ENCODE results near the gene LPP. TPM values are rescaled to one million over a fixed set of nuclear protein-coding genes. Genes with fewer than 3 reads are reported as not detected.

Gene LPP
- total RNA-seq, 1 donor from 2014 or later: 54.9 TPM

GRCh38 chr3:188217726-188218125 lies 63.8 kb downstream of the LPP start:
- intact Hi-C loops (cut with micrococcal nuclease): no loop called here

GRCh38 chr3:188218603-188219002 lies 64.6 kb downstream of the LPP start:
- intact Hi-C loops (cut with micrococcal nuclease): no loop called here

DNA sequence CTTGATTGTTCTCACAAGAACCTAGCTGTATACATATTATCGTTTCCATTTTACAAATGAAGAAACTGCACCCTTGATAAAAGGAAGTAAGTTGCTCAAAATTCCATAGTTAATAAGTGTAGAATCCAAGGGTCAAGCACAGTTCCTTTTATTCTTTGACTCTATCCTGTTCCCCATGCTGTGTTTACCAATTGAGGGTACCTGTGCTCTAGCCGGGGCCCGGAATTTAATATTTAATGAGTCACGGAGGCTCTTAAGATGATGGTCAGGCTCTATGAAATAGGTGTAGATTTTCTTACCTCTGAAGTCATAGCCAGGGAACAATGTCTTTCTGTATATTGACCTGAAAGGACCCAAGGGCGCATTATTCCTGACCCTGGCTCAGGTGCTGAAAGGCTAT lies 65.2 kb downstream of the LPP start:
- intact Hi-C loops (cut with micrococcal nuclease): no loop called here

DNA sequence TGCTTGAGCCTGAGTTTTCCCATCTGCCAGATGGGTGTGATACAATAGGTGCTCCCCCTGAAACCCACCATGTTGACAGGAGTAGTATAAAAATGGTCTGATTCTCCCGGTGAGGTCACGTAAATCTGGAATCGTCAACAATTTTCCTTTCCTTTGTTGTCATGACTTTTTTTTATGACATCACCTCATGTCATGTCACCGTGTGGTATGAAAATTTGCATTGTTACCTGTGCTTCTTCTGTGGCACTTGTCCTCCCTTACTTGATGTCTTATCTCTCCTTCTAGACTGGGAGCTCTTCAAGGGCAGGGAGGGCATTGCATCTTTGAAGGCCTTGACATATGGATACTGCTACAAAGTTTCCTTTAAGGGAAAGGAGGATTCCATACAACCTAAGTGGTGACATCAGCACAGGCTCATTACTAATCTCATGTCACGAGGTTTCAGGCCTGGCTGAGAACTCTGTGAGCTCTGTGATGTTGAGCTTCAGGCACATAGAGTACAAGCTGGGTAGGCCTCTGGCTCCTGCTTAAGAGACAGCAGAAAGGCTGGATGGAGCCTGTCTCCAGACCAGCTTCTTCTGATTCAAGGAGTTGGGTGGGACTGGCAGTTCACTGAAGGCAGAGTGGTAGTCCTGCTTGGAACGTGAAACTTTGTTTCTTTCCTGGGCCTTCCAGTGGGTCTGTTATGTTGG lies 66.3 kb downstream of the LPP start:
- intact Hi-C loops (cut with micrococcal nuclease): no loop called here

- intact Hi-C loops (cut with micrococcal nuclease): no loop called here
Measured at GRCh38 chr3:188220988-188221818, 67.2 kb downstream of the LPP start.

GRCh38 chr3:188223936-188224335 lies 70.0 kb downstream of the LPP start:
- intact Hi-C loops (cut with micrococcal nuclease): no loop called here

- intact Hi-C loops (cut with micrococcal nuclease): no loop called here
Measured at GRCh38 chr3:188227442-188227841, 73.5 kb downstream of the LPP start.

- intact Hi-C loops (cut with micrococcal nuclease): no loop called here
Measured at GRCh38 chr3:188229177-188229576, 75.2 kb downstream of the LPP start.

GRCh38 chr3:188229726-188230125 lies 75.8 kb downstream of the LPP start:
- intact Hi-C loops (cut with micrococcal nuclease): no loop called here

- intact Hi-C loops (cut with micrococcal nuclease): no loop called here
Measured at GRCh38 chr3:188230962-188231361, 77.0 kb downstream of the LPP start.

DNA sequence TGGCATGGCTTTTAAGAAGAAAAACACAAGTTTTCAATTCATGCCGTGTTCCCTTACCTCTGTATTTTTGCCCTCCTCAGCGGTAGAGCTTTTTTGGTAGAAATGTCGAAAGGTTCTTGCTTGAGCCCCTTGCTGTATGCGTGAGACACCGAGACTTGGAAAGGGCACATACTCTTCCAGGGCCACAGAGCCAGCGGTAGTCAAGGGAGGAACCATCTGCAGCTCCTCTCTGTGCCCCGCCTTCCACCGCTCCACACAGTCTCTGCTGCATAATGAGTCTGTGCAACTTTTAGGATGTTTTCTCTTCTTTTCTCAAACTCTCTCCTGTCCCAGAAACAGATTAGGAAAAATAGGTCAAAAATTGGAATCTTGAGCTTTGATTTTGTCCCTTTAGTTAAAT lies 77.5 kb downstream of the LPP start:
- intact Hi-C loops (cut with micrococcal nuclease): no loop called here

GRCh38 chr3:188232656-188233055 lies 78.7 kb downstream of the LPP start:
- intact Hi-C loops (cut with micrococcal nuclease): no loop called here

- intact Hi-C loops (cut with micrococcal nuclease): no loop called here
Measured at GRCh38 chr3:188233320-188233719, 79.4 kb downstream of the LPP start.

DNA sequence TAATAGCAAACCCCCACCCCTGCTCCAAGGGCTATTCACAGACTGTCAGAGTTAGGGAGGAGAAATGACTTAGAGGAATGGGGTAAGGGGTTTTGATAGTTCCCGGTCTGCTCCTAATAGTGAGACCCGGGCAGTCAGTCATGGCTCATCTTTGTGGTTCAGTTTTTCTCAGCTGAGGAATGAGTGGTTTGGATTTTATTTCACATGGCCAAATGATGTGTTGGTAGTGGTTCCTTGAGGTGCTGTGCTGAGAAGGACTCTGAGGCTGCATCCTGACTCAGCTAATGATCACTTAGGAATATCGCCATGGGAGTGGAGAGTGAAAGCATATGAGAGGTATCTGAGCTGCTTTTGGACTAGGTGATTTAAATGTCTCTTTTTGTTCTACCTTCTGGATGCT lies 80.2 kb downstream of the LPP start:
- intact Hi-C loops (cut with micrococcal nuclease): no loop called here

- intact Hi-C loops (cut with micrococcal nuclease): no loop called here
Measured at GRCh38 chr3:188236271-188236670, 82.3 kb downstream of the LPP start.

GRCh38 chr3:188239035-188239434 lies 85.1 kb downstream of the LPP start:
- intact Hi-C loops (cut with micrococcal nuclease): no loop called here

GRCh38 chr3:188239577-188239976 lies 85.6 kb downstream of the LPP start:
- intact Hi-C loops (cut with micrococcal nuclease): no loop called here

DNA sequence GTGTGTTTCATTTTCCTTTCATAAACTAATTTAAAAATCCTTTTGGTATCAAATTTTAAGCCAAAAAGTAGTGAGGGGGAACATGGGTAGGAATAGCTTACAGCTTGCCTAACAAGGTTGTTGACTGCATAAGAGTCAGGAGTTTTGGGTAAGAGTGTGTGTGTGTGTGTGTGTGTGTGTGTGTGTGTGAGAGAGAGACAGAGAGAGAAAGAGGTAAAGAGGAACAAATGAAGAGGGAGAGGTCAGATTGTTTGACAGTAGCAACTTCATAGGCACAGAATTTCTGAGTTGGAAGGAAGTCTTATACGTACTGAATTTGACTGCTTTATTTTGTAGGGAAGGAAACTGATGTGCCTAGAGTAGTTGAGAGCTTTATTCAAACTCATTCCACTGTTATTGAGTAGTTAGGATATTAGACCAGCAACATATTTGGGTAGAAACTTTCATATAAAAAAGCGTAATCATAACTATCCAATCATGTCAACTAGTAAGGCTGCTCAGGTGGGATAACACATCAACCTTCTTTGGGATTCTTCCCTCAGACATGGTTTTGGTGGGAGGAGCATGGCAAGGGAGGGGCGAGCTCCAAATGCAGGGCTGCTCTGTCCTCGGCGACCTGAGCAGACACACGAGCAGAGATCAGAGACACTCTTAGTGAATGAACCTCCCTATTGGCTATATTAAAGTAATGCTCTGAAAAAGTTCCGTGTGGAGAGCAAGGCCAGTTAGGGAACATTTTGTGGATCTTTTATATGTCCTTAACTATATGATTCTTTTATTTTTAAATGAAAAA lies 86.4 kb downstream of the LPP start:
- intact Hi-C loops (cut with micrococcal nuclease): no loop called here

DNA sequence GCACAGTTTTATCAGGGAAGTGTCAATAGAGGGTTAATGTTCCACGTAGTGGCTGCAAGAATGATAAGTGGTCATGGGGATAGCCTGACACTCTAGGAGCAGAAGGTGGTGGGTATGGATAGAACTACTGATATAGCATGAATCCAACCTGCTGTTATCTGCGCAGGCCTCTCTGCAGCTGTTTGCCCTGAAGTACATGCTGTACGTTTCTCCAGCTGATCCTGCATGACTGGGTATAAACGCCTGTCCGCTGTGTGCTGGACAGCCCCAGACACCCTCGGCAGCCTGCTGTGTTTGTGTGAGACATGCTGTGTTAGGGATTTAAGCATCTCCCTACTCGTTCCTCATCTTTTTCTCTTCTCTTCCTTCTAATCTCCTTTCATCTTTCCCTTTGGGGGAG lies 87.1 kb downstream of the LPP start:
- intact Hi-C loops (cut with micrococcal nuclease): no loop called here

DNA sequence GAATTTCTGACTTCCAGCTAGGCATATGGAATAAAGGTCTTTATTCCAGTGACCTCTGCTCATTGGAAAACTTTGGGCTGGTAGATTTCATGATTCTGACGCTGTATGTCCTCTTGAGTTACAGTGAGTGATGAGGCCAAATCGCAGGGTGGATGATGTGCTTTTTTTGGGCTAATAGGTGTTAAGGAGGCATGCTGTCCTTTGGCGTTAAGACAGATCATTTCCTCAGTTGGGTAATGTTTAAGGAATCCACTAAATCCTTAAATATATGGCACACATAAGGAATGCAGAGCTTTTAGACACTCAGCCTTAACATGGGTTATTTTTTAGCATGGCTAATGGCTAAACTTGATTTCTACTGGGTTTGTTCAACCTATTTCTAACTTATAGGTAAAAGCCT lies 87.9 kb downstream of the LPP start:
- intact Hi-C loops (cut with micrococcal nuclease): no loop called here

DNA sequence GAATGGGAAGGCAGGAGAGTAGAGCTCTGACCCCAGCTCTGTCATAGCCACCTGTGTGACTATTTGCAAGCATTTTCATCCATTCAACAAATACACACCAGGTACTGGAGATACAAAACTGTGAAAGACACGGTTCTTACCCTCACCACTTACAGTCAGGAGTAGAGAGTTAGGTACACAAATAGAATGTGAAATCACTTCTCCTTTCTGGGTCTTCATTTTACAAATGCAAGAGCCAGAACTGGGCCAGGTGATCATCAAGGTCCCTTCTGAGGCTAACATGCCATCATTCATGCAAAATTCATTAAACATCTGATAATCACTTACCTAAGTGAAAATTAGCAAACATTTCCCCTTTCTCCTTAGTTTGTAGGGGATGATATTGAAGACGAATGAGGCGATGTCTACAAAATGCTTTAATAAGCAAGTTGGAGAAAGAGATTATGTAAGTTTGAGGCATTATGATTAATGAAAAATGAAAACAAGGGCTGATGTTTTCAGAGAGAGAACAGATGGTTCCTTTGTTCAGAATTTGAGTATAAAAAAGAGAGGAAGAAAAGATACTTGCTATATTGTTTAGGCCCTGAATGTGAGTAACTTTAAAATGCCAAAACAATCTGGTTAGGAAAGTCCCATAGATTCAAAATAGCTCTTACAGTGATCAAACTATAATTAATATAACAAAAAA lies 88.6 kb downstream of the LPP start:
- intact Hi-C loops (cut with micrococcal nuclease): no loop called here
